Endothelial cell of umbilical vein (primary cell): Measurements from ENCODE around the gene JAZF1. TPM values are rescaled to one million over a fixed set of nuclear protein-coding genes. Genes with fewer than 3 reads are reported as not detected.

Experiments used
- BruUV-seq: library from RNA; stranded (reverse); fragments of 400-500 nt; replicated peaks from 2 replicates; lab custom pipeline; 2021; lab: Mats Ljungman, UMichigan
- CTCF ChIA-PET: fragments of 300-600, 350-600 bp; sonication (Branson Sonifier 250); formaldehyde crosslinking; loops from one replicate; lab custom pipeline; 2021; ENCODE audit warnings: antibody characterized with exemption, inconsistent platforms; lab: Charles Lee
- POLR2A ChIA-PET: fragments of 300-600, 350-600 bp; sonication (Branson Sonifier 250); formaldehyde crosslinking; loops from one replicate; lab custom pipeline; 2021; ENCODE audit warnings: antibody characterized with exemption, inconsistent platforms; lab: Charles Lee
- DNase-seq: peaks from one replicate; pipeline ENCODE4 v3.0.0-alpha.2; 2011; ENCODE audit warnings: low read depth, low spot score
- FAIRE-seq: peaks from 2 replicates; lab custom pipeline; 2011; peaks lifted over from hg19 to GRCh38; lab: Jason Lieb, UNC
- H2AFZ ChIP-seq: 2 replicates; pipeline ENCODE4 v1.6.0; 2012; ENCODE audit warnings: low read depth, low read length, control low read depth, inconsistent platforms
- H3K27ac ChIP-seq: 2 replicates; pipeline ENCODE4 v1.5.1; 2011; ENCODE audit warnings: low read depth, mild to moderate bottlenecking, control low read depth, low read length, moderate library complexity; ENCODE audit not compliant: insufficient read depth
- H3K27me3 ChIP-seq, 2 experiments: 2 replicates each; pipeline versions ENCODE4 v1.6.0 to v1.6.1; 2011; ENCODE audit warnings: low read length in 2 of 2, mixed read lengths in 1 of 2; ENCODE audit not compliant: control insufficient read depth in 2 of 2, insufficient read depth in 2 of 2
- H3K36me3 ChIP-seq, 2 experiments: 2 replicates in 1 of 2; 3 replicates in 1 of 2; pipeline ENCODE4 v1.5.1; 2011; ENCODE audit warnings: low read length in 2 of 2, mild to moderate bottlenecking in 1 of 2, moderate library complexity in 1 of 2; ENCODE audit not compliant: control insufficient read depth in 2 of 2, insufficient read depth in 2 of 2; ENCODE audit errors: extremely low read depth in 1 of 2
- H3K4me1 ChIP-seq: 3 replicates; pipeline ENCODE4 v1.5.1; 2011; ENCODE audit warnings: mild to moderate bottlenecking, low read length; ENCODE audit not compliant: control insufficient read depth, insufficient read depth; ENCODE audit errors: extremely low read depth
- H3K4me2 ChIP-seq: 2 replicates; pipeline ENCODE4 v1.6.1; 2011; ENCODE audit warnings: low read length, control low read depth, mixed read lengths; ENCODE audit not compliant: insufficient read depth
- H3K4me3 ChIP-seq, 3 experiments: fragments of 200-600 bp in 1 of 3; sonication (generic), shearing (Covaris generic) in 1 of 3; replicated peaks in 1 of 3; 2 replicates each; pipeline ENCODE4 v1.5.1; 2011 to 2016; ENCODE audit warnings: control low read depth in 3 of 3, low read length in 3 of 3, mild to moderate bottlenecking in 2 of 3, inconsistent platforms in 1 of 3, low read depth in 1 of 3, moderate library complexity in 1 of 3; ENCODE audit not compliant: insufficient read depth in 1 of 3
- H3K79me2 ChIP-seq: 2 replicates; pipeline ENCODE4 v1.6.0; 2012; ENCODE audit warnings: low read length, inconsistent platforms; ENCODE audit not compliant: control insufficient read depth, insufficient read depth
- H3K9ac ChIP-seq: replicated peaks from 2 replicates; pipeline ENCODE3; 2011; ENCODE audit warnings: low read length, control low read depth; ENCODE audit not compliant: insufficient read depth; ENCODE audit errors: extremely low read depth
- H3K9me1 ChIP-seq: replicated peaks from 3 replicates; pipeline ENCODE4 v1.6.0; 2011; ENCODE audit warnings: mild to moderate bottlenecking, low read length; ENCODE audit not compliant: control insufficient read depth, insufficient read depth; ENCODE audit errors: extremely low read depth
- H3K9me3 ChIP-seq: replicated peaks from 2 replicates; pipeline ENCODE4 v1.5.1; 2012; ENCODE audit warnings: low read length, inconsistent platforms; ENCODE audit not compliant: control insufficient read depth, insufficient read depth
- H4K20me1 ChIP-seq: replicated peaks from 2 replicates; pipeline ENCODE3; 2011; ENCODE audit warnings: mild to moderate bottlenecking, low read length; ENCODE audit not compliant: control insufficient read depth, insufficient read depth; ENCODE audit errors: extremely low read depth
- EZH2 ChIP-seq: IDR thresholded peaks from 2 replicates; pipeline ENCODE4 v1.6.1; 2012; ENCODE audit warnings: borderline replicate concordance, low read depth, mild to moderate bottlenecking, moderate library complexity, low read length, inconsistent platforms; ENCODE audit not compliant: severe bottlenecking
- FOS ChIP-seq: IDR thresholded peaks from 2 replicates; pipeline ENCODE4 v1.6.1; 2011; ENCODE audit warnings: mild to moderate bottlenecking, low read length, moderate library complexity, borderline replicate concordance; ENCODE audit not compliant: insufficient read depth
- GATA2 ChIP-seq: IDR thresholded peaks from 2 replicates; pipeline ENCODE4 v1.7.0; 2011; ENCODE audit warnings: low read depth, mild to moderate bottlenecking, moderate library complexity, mixed read lengths, low read length; ENCODE audit not compliant: insufficient read length, insufficient read depth
- JUN ChIP-seq: IDR thresholded peaks from 2 replicates; pipeline ENCODE4 v1.6.1; 2011; ENCODE audit warnings: borderline replicate concordance, low read depth; ENCODE audit not compliant: insufficient read length, insufficient read depth
- MAX ChIP-seq: IDR thresholded peaks from 2 replicates; pipeline ENCODE4 v1.6.1; 2011; ENCODE audit not compliant: insufficient read depth, insufficient read length
- MYC ChIP-seq: IDR thresholded peaks from one replicate; pipeline ENCODE4 v1.6.1; 2011; ENCODE audit warnings: mild to moderate bottlenecking, low read depth, low read length
- POLR2A ChIP-seq: IDR thresholded peaks from 2 replicates; pipeline ENCODE4 v1.6.1; 2012; ENCODE audit warnings: low read depth, mild to moderate bottlenecking, control low read depth, low read length
- POLR2AphosphoS5 ChIP-seq: IDR thresholded peaks from 2 replicates; pipeline ENCODE4 v1.6.1; 2012; ENCODE audit warnings: low read depth, mild to moderate bottlenecking, control low read depth, low read length, moderate library complexity; ENCODE audit not compliant: insufficient read depth
- dilution Hi-C: fragments of 300-500 bp; cut with MboI; formaldehyde crosslinking; loops from one replicate; pipeline ENCODE4 v1.15.0; 2019; ENCODE audit warnings: low sequenced_read_pairs; ENCODE audit not compliant: extremely low pct_ligation_motif_present
- intact Hi-C: fragments of 100-400 bp; cut with micrococcal nuclease; formaldehyde crosslinking; loops from one replicate; pipeline ENCODE4 v1.10.0; 2022
- polyA plus RNA-seq, 4 experiments: library from polyadenylated mRNA; depleted of rRNA in 3 of 4; stranded (reverse) in 3 of 4; unstranded in 1 of 4; fragments of >200 nt; gene quantifications; 2 replicates each; pipeline versions ENCODE4 v1.2.1 to v1.2.3, GENCODE V29; 2011 to 2012; ENCODE audit warnings: missing spikeins in 1 of 4
- total RNA-seq: library from RNA; stranded (reverse); gene quantifications from 2 replicates; pipeline ENCODE4 v1.2.3, GENCODE V29; 2021
- TF ChIP-seq, protein P1 (sequence below), 2 donors: IDR thresholded peaks; 1 replicate in 1 of 2; 2 replicates in 1 of 2; pipeline ENCODE4 v1.5.1; 2011; ENCODE audit warnings: low read length in 2 of 2, mild to moderate bottlenecking in 2 of 2, moderate library complexity in 2 of 2, control low read depth in 1 of 2, inconsistent platforms in 1 of 2, low read depth in 1 of 2; ENCODE audit not compliant: insufficient read depth in 1 of 2; ENCODE audit errors: extremely low read depth in 1 of 2

The JAZF1 gene
- total and polyA plus RNA-seq, 2 donors (not counting 3 experiments of a cell fraction or from before 2014, with no cell fraction given): 2.5 to 16.9 TPM

DNA sequence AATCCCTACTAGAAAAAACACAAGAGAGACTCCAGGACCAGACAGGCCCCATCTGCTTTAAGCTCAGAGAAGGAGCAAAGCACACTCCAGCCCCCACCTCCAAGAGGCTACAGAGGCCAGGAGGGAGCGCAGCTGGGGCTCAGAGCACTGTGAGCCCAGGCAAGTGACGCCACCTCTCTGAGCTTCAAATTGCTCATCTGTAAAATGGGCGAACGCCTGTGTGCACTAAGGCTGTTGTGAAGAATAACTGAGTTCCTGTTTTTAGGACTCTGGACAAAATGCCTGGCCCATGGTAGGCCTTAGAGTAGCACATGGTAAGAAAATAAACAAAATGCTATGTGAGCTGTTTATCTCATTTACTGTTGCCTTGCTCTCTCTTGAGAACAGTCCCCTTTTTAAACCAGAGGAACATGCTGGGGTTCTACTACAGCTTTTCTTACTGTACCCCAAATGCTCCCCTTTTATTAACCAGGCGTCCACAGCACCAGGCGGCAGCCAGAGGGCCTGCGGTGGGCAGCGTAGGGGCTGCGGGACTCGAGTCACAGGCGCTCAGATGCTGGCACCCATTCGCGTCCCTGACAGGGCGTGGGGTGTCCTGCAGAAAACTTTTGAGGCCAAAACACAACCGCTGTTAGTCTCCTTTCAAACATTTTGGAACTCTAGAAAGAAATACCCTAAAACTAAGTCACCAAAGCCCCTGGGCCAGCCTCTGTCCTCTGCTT is 336.9 kb downstream of the JAZF1 start:
- Histone ChIP-seq H3K27ac (no peak overlapping the region), H3K4me2 (no peak overlapping the region), H3K79me2 (no peaks in the 10 kb centered on the region), H3K27me3 (no peaks in the 10 kb centered on the region), H4K20me1 (no peaks in the 10 kb centered on the region), H3K4me3 (no peak overlapping the region), H3K9ac (no peak overlapping the region), H3K9me3 (no peaks in the 10 kb centered on the region), H3K4me1 (peaks cover 5% of the 10 kb centered on the region), H3K36me3 (no peaks in the 10 kb centered on the region), H3K9me1 (no peaks in the 10 kb centered on the region), H2AFZ (no peak overlapping the region)
- CTCF ChIA-PET: interaction anchor here (2.0 kb wide), 1 partner anchor 77 kb away, joined by 6 read pairs; no protein-coding TSS in a partner anchor
- intact Hi-C loops (no loop called here), dilution Hi-C loops (no loop called here)
- POLR2A ChIA-PET: no interaction called here
- FAIRE-seq (no peak), DNase-seq (no peak)
- BruUV-seq: no TSS peak
- TF ChIP-seq POLR2A (no peak), JUN (no peak), POLR2AphosphoS5 (no peak), FOS (no peak), MYC (no peak), EZH2 (no peak), MAX (no peak), GATA2 (no peak)
- TF ChIP-seq, protein P1, sequence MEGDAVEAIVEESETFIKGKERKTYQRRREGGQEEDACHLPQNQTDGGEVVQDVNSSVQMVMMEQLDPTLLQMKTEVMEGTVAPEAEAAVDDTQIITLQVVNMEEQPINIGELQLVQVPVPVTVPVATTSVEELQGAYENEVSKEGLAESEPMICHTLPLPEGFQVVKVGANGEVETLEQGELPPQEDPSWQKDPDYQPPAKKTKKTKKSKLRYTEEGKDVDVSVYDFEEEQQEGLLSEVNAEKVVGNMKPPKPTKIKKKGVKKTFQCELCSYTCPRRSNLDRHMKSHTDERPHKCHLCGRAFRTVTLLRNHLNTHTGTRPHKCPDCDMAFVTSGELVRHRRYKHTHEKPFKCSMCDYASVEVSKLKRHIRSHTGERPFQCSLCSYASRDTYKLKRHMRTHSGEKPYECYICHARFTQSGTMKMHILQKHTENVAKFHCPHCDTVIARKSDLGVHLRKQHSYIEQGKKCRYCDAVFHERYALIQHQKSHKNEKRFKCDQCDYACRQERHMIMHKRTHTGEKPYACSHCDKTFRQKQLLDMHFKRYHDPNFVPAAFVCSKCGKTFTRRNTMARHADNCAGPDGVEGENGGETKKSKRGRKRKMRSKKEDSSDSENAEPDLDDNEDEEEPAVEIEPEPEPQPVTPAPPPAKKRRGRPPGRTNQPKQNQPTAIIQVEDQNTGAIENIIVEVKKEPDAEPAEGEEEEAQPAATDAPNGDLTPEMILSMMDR (IDR thresholded peaks at IDR 0.05; ENCODE audit: extremely low read depth in 1 of 2, insufficient read depth in 1 of 2, low read depth in 1 of 2, low read length in 2 of 2): no peak
